Cardiac septum (tissue), 1 donor: Measurements from ENCODE around the gene SMIM33. TPM values are rescaled to one million over a fixed set of nuclear protein-coding genes. Genes with fewer than 3 reads are reported as not detected.
"Not testable (repeated sequence)": the region's sequence is repeated elsewhere in the genome, so short reads cannot be mapped to it uniquely, and the experiment has no call there.

Experiments
- DNase-seq: peaks from one replicate; pipeline ENCODE4 v3.0.0-alpha.2; 2020; ENCODE audit warnings: low spot score
- intact Hi-C: fragments of 100-400 bp; cut with DNase I; formaldehyde crosslinking; loops from one replicate; pipeline ENCODE4 v1.14.0; 2022
- long read RNA-seq: library from polyadenylated mRNA; unstranded; transcript quantifications from one replicate; pipeline ENCODE4 v2.0.0, GENCODE V29; 2021
- total RNA-seq: library from RNA; stranded (reverse); fragmentation: NEBNext Ultra II Directional; extraction: Animal tissue kit (Norgen Biotek cat#: 25700); gene quantifications from one replicate; pipeline ENCODE4 v1.2.1, GENCODE V29; 2021
- donor health status: DM: no; HTN: no; CAD: no.

SMIM33 gene
- not detected for total RNA-seq
- long read RNA-seq = 0 reads

DNA sequence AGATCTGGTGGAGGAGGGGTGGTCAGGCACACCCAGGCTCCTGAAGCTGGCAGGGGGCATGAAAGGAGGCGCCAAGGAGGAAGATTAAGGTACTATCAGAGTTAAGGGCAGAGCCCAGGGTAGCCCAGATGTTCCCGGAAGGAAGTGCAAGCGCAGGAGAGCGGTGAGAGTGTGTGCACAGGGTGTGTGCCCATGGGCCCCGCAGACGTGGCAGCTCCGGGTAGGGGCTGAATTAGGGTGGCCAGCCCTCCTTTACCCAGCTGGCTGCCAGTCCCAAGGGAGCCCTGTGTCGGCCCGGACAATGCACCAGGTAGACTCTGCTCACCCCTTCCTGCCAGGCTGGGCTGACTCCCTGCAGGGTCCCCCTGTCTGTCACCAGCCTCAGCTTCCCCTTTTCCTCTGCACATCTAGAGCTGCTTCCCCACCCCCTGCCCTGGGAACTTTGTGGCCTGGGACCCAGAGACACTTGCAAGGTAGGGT lies at the start of gene SMIM33:
Gene SMIM33, plus strand, starts transcription at position 184 of the 480 bp plus-strand sequence. Its CDS starts 118 bp downstream, at position 302.
- DNase-seq = no peak
- intact Hi-C loops = no loop called here

DNA sequence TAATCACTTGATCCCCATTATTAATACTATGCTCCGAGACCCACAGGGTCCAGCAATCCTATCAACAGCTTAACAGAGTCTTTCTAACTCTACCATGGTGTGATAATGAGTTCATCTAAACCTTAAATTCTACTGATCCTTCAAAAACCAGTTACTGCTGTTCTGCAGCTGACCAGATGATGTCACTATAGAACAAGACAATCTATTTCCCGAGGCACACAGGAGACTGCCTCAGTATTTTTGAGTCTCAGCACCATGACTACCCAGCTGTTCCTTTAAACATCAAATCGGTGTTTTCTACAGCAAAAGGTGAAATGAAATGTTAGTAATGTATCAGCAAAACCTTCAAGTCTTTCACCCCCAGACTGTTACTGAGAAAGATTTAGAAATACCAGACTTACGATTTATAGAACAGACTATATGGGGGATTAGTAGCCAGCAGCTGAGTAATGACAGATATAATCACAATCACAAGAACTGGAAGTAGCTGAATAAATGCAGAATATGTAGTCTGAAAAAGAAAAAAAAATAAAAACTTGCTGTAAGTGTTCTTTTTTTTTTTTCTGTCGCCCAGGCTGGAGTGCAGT lies 48.4 kb upstream of the SMIM33 start:
- DNase-seq = no peak
- intact Hi-C loops = loop anchor here (10.0 kb wide), 1 partner anchor 342 kb away; no protein-coding TSS in a partner anchor

DNA sequence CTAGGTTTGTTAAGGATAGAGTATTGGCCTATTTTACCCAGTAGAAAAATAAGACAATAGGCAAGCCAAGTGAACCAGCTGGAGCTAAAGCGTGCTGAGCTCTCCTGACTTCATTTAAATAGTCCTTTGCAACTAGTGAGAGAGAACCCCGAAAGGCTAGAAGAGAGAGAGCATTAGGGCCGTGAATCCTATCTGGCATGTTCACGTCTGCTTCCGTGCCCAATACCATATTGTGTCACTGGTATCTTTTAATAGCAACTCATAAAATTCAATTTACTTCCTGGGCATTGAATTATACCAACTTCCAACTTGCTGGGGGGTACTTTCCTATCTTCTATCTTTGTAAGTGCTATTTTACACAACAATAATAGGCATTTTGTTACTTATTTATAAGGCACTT lies 45.3 kb upstream of the SMIM33 start:
- no peak for DNase-seq
- intact Hi-C loops = loop anchor here (10.0 kb wide), 1 partner anchor 339 kb away; no protein-coding TSS in a partner anchor

DNA sequence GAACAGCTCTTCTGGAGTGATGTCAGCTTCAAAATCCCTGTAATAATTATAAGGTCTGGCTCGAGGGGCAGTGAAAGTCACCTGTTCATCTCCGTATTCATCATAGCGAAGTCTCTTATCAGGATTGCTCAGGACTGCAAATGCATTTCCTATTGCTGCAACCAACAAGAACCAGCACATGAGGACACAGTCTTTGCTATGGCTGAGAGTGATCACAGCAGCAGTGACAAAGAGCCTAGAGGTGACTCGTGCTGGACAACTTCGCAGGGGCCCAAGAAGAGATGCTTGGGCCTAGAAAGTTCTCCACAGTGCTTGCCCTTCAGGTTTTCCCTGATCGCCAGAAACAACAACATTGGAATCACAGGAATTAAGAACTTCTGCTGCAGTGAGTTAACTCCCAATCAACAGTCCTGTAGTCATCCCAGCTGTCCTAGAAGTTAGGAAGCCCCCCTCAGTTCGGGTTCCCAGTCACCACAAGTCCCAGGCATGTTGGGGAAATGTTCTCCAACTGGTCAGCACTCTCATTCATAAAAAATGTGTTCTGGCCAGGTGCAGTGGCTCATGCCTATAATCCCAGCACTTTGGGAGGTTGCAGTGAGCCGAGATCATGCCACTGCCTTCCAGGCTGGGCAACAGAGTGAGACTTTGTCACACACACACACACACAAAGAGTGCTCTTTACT lies 44.5 kb upstream of the SMIM33 start:
- intact Hi-C loops = loop anchor here (10.0 kb wide), 1 partner anchor 338 kb away; no protein-coding TSS in a partner anchor
- DNase-seq = no peak

DNA sequence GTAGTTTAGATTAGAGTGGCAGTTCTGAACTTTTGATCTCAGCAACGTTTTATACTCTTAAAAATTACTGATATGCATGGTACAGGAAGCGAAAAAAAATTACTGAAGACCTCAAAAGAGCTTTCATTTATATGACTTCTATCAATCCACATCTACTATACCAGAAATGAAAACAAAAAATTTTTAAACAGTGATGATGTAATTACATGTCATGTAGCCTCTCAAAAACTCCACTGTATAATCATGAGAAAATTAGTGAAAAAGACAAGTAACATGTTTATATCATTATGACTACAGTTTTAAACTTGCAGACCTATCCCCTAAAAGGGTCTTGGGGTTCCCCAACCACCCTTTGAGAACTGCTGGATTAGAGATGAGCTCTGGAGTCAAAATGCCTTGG lies 40.8 kb upstream of the SMIM33 start:
- intact Hi-C loops = no loop called here
- DNase-seq = no peak

DNA sequence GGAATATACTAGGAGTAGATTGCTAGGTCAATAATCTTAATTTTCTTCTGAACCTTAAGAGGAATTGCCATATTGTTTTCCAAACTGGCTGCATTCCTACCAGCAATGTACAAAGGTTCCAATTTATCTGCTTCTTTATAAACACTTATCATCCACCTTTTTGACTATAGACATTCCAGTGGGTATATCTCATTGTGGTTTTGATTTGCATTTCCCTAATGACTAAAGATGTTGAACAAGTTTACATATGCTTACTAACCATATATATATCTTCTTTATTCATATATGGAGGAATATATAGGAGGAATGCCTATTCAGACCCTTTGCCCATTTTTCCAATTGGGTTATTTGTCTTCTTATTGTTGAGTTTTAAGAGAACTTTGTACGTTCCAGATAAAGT lies 39.1 kb upstream of the SMIM33 start:
- no peak for DNase-seq
- intact Hi-C loops = no loop called here

DNA sequence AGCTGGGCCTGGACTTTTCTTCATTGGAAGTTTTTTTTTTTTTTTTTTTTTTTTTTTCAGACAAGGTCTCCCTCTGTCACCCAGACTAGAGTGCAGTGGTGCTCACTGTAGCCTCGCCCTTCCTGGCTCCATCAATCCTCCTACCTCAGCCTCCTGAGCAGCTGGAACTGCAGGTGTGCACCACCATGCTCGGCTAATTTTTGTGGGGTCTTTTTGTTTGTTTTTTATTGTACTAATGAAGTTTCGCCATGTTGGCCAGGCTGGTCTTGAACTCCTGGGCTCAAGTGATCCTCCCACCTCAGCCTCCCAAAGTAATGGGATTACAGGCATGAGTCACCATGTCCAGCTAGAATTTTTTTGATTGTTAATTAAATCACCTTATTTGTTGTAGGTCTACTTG lies 35.1 kb upstream of the SMIM33 start:
- intact Hi-C loops = loop anchor here (5.0 kb wide), 1 partner anchor 82 kb away; no protein-coding TSS in a partner anchor

DNA sequence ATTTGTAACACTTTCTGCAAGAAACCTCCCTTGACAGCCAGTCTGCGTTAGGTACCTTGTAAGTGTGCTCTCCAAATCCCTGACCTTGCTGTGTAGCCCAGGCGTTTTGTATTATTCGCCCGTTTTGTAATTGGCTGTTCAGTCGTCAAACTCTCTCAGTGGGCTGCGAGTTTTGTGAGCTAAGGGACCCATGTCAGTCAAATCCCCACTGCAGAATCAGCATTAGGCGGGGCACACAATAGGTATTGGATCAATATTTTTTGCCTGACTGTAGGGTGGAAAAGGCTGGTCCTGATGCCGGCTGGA lies 32.1 kb upstream of the SMIM33 start:
- DNase-seq = no peak
- intact Hi-C loops = loop anchor here (5.0 kb wide), 1 partner anchor 79 kb away; no protein-coding TSS in a partner anchor

More for the DNA sequence above, 35.1 kb upstream of the SMIM33 start:
- DNase-seq = no peak

DNA sequence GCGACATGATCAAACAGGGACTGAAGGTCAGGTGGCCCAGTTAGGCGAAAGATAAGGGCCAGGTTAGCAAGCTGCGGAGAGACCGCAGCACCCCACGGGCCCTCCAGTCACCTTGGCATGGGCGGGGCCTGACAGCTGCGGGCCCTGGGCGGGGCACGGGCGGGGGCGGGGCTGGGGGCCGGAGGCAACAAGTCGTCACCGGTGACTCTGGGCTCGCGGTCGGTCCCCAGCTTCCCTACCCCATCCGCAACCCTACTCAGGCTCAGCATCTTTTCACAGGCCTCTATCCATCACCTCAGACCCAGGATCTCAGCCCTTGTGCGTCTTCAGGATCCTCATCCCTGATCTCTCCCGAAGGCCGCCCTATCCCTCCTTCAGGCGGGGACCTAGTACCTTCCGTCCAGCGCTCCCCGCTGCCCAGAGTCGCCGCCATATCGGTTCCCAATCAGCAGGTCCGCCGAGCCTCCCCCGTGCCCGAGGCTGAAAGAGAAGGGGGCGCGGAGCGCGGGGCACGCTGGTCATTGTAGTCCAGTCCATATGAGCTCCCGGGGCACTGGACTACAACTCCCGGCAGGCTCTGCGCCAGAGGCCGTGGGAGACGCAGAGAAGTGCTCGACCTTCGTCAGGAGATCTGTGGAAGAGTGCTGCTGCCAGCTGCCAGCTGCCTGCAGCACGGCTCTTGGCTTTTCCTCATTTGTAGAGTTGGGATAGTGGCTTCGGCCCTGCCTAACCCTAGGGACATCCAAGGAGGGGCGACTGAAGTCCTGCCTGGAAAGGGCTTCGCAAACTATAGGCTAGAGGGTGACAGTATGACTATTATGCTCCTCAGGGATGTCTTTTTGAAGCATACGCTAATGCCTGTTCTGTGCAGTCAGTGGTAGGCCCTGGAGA lies 31.5 kb upstream of the SMIM33 start, which contains the start of gene DNAJC18:
Gene DNAJC18, minus strand, starts transcription at position 513 of the 891 bp plus-strand sequence. Its CDS starts 80 bp downstream, at position 433.
- intact Hi-C loops = loop anchor here (5.0 kb wide), 1 partner anchor 78 kb away; no protein-coding TSS in a partner anchor
- DNase-seq = peak; percentile 97

DNA sequence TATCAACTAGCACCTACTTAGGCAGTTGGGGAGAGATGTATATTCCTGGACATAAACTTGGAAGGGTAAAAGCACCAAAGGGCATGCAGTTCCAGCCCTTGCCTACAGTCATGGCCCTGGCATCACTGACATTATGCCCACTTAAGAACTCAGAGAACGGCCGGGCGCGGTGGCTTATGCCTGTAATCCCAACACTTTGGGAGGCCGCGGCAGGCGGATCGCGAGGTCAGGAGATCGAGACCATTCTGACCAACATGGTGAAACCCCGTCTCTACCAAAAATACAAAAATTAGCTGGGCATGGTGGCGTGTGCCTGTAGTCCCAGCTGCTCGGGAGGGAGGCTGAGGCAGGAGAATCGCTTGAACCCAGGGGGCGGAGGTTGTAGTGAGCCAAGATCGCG lies 30.4 kb upstream of the SMIM33 start:
- not testable (repeated sequence) for DNase-seq
- intact Hi-C loops = loop anchor here (5.0 kb wide), 1 partner anchor 42 kb away; the partner anchor contains the start of gene STING1

DNA sequence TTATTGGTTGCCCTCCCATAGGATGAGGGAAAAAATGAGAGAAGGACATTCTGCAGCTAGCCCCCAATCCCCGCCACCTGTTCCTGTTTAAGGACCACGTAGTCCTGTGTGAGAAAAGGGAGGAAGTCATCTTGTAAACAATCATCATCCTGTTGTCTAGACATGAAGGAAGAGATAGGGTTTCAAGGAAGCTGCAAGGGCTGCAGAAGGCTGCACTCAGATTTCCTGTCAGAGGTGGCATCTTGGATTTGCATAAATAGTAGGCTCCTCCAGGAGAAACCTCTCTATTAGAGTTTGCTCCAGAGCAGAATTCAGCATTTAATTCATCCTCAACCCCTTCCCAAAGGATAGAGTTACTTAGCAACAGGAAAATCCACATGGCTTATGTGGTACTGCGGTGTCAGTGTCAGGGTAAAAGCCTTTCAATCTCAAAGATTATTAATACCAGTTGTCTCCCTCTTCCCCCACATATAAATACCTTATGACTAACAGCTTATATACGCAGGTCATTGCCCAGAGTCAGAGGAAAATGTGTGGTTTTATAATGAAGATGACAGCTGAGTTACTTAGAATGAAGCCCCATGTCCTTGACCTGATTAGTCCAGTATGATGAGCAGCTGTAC lies 26.9 kb upstream of the SMIM33 start:
- intact Hi-C loops = loop anchor here (5.0 kb wide), 1 partner anchor 38 kb away; the partner anchor contains the start of gene STING1

DNA sequence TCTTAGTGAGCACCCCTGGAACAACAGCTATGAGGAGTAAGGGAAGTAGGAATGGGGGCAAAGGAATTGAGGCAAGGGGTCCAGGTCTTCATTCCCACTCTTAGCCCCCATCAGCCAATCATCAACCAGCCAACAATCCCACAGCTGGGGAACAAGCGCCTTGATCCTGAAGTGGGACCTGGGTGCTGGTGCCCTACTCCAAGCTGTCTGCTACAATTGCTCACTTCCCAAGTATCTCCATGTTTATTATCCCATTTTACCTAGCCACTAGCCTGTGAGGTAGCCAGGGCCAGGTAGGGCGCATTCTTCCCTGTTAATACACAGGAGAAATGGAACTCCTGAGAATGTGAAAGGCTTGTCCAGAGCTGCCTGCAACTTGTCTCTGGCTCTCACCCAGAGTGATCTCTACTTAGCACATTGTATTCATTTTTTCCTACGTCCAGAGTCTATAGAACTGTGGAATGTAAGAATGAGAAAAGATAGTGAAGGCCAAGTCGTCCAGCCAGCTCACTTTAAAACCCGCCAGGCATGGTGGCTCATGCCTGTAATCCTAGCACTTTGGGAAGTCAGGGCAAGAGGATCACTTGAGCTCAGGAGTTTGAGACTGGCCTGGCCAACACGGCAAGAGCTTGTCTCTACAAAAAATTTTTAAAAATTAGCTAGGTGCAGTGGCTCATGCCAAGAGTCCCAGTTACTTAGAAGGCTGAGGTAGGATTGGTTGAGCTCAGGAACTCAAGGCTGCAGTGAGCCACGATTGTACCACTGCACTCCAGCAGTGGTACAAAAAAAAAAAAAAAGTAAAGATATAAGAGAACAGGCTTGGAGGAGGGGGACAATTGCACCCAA lies 25.3 kb upstream of the SMIM33 start:
- no peak for DNase-seq
- intact Hi-C loops = no loop called here

More for the DNA sequence above, 26.9 kb upstream of the SMIM33 start:
- no peak for DNase-seq

DNA sequence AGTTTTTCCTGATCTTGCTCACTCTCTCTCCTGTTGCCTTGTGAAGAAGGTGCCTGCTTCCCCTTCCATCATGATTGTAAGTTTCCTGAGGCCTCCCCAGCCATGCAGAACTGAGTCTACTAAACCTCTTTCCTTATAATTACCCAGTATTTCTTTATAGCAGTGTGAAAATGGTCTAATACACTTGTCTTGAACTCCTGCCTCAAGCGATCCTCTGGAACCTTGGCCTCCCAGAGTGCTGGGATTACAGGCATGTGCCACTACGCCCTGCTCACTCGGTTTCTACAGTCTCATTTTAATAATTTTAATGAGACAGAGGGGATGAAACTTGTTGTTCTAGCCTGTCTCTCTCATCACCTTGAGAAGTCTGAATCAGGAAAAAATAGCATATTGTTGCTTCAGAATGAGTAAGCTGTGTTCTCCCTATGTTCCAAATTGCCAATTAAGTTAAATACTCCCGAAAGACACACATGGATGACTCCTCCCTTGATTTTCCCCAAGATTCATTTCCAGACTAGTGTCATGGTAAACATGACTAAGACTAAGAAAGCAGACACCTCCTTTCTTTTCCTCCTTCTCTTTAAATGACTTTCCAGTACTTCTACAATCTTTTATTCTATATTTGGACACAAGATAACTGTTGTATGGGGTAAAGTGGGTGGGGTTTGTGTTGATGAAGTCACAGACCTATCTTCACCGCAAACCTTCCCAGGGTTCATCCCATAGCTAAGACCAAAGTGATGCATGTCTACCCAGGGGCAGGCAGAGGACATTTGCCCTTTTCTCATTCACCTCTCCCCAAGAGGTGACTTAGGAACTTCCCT lies 23.6 kb upstream of the SMIM33 start:
- DNase-seq = no peak
- intact Hi-C loops = no loop called here

DNA sequence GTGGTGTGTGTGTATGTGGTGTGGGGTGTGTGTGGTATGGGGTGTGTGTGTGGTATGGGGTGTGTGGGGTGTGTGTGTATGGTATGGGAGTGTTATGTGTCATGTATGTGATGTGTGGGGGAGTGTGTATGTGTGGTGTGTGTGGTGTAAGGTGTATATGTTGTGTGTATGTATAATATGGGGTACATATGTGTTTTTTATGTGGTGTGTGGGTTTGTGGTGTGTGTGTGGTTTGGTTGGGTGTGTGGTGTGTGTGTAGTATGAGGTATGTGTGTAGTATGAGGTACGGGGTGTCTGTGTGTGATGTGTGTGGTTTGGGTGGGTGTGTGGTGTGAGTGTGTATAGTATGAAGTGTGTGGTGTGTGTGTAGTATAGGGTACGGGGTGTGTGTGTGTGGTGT lies 19.6 kb upstream of the SMIM33 start:
- intact Hi-C loops = no loop called here
- DNase-seq = no peak

DNA sequence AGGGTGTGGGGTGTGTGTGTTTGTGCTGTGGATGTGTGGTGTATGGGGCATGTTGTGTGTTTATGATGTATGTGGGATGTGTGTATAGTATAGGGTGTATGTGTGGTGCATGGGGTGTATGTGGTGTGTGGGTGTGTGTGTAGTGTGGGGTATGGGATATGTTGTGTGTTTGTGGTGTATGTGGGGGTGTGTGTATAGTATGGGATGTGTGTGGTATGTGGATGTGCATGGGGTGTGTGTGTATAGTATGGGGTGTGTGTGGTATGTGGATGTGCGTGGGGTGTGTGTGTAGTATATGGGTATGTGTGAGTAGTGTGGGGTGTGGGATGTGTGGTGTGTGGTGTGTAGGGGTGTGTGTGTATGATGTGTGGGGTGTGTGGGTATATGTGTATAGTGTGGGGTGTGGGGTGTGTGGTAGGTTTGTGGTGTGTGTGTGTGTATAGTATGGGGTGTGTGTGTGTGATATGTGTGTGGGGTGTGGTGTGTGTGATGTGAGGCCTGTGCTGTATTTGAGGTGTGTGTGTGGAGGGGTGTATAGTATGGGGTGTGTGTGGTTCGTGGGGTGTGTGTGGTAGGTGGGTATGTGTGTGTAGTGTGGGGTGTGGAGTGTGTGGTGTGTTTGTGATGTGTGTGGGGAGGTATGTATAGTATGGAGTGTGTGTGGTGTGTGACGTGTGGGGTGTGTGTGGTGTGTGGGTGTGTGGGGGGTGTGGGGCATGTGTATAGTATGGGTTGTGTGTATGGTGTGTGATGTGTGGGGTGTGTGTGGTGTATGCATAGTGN lies 18.7 kb upstream of the SMIM33 start:
- no peak for DNase-seq
- intact Hi-C loops = no loop called here

DNA sequence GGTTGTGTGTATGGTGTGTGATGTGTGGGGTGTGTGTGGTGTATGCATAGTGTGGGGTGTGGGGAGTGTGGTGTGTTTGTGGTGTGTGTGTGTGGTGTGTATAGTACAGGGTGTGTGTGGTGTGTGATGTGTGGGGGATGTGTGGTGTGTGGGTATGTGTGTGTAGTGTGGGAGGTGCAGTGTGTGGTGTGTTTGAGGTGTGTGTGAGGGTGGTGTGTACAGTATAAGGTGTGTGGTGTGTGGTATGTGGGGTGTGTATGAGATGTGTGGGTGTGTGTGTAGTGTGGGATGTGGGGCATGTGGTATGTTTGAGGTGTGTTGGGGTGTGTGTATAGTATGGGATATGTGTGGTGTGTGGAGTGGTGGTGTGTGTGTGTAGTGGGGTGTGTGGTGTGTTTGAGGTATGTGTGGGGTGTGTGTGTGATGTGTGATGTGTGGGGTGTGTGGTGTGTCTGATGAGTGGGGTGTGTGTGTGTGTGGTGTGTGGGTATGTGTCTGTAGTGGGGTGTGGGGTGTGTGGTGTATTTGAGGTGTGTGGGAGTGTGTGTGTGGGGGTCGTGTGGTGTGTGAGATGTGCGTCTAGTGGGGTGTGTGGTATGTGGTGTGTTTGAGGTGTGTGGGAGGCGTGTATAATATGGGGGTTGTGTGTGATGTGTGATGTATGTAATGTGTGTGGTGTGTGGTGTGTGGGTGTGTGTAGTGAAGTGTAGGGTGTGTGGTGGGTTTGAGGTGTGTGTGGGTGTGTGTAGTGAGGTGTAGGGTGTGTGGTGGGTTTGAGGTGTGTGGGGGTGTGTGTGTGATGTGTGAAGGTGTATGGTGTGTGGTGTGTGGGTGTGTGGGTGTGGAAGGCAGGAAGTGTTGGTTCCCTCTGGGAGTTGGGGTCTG lies 16.9 kb upstream of the SMIM33 start:
- DNase-seq = no peak
- intact Hi-C loops = no loop called here
